Adipocyte (in vitro differentiated cells): ENCODE results near the gene PLA2G1B.

Source experiments
- DNase-seq: peaks from one replicate; pipeline ENCODE4 v3.0.0-alpha.2; 2015; ENCODE audit warnings: low read depth
- H3K27me3 ChIP-seq: replicated peaks from 2 replicates; pipeline ENCODE4 v1.7.0; 2013; ENCODE audit warnings: mild to moderate bottlenecking, low read length, moderate library complexity; ENCODE audit not compliant: control insufficient read depth, insufficient read depth
- H3K36me3 ChIP-seq: 2 replicates; pipeline ENCODE4 v1.7.0; 2013; ENCODE audit warnings: low read length, mild to moderate bottlenecking, moderate library complexity; ENCODE audit not compliant: control insufficient read depth, insufficient read depth, severe bottlenecking
- H3K4me1 ChIP-seq: 2 replicates; pipeline ENCODE4 v1.7.0; 2013; ENCODE audit warnings: mild to moderate bottlenecking, low read length, moderate library complexity; ENCODE audit not compliant: control insufficient read depth, insufficient read depth
- H3K4me3 ChIP-seq: 2 replicates; pipeline ENCODE4 v1.7.0; 2013; ENCODE audit warnings: mild to moderate bottlenecking, low read length, moderate library complexity
- H3K9ac ChIP-seq: 2 replicates; pipeline ENCODE4 v1.7.0; 2013; ENCODE audit warnings: mild to moderate bottlenecking, low read length, moderate library complexity
- H3K9me3 ChIP-seq: 2 replicates; pipeline ENCODE4 v1.7.0; 2013; ENCODE audit warnings: mild to moderate bottlenecking, low read length, moderate library complexity; ENCODE audit not compliant: control insufficient read depth

PLA2G1B gene

DNA sequence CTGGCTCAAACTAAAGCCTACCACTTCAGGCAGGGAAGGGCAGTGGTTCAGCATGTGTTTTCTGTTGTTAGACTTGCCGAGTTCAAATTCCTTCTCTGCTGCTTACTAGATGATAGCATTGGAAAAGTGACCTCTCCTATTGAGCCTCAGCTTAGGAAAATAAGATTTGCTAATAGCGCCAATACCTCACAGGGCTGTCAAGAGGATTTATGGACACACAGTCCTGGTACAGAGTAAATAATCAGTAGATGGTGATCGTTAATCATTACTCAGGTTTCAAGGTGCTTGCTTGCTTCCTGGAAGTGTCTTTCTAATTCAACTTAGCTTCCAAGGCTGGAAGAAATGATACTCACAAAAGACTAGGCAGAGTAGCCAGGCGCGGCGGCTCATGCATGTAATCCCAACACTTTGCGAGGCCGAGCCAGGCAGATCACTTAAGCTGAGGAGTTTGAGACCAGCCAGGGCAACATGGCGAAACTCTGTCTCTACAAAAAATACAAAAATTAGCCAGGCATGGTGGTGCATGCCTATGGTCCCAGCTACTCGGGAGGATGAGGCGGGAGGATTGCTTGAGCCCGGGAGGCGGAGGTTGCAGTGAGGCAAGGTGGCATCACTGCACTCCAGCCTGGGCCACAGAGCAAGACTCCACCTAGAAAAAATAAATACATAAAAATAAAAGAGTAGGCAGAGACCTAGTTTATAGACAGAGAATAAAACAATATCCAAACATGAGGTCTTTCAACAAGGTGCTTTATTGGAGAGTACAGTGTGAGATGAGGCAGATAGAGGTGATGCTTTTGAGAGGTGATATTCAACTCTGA lies 6.0 kb downstream of the PLA2G1B start:
- Histone ChIP-seq H3K9me3 (no peaks in the 10 kb centered on the region), H3K4me1 (peaks cover 6% of the 10 kb centered on the region), H3K9ac (no peak overlapping the region), H3K27me3 (no peaks in the 10 kb centered on the region), H3K4me3 (no peak overlapping the region), H3K36me3 (no peaks in the 10 kb centered on the region)
- no peak for DNase-seq

- H3K4me1 ChIP-seq = peaks cover 7% of the 10 kb centered on the region
- no peaks in the 10 kb centered on the region for H3K9me3 ChIP-seq
- peak overlapping the region; percentile 86 for H3K9ac ChIP-seq
- peak overlapping the region; percentile 95 for H3K4me3 ChIP-seq
- H3K27me3 ChIP-seq = no peaks in the 10 kb centered on the region
- H3K36me3 ChIP-seq = no peaks in the 10 kb centered on the region
- peak; percentile 100 for DNase-seq
Observed at GRCh38 chr12:120317224-120318105, 10.1 kb downstream of the PLA2G1B start.

- Histone ChIP-seq H3K4me1 (peaks cover 7% of the 10 kb centered on the region), H3K9ac (peak overlapping the region; percentile 86), H3K27me3 (no peaks in the 10 kb centered on the region), H3K36me3 (no peaks in the 10 kb centered on the region), H3K4me3 (peak overlapping the region; percentile 95), H3K9me3 (no peaks in the 10 kb centered on the region)
- no peak for DNase-seq
Observed at GRCh38 chr12:120316798-120317223, 10.8 kb downstream of the PLA2G1B start.

- Histone ChIP-seq H3K4me3 (no peak overlapping the region), H3K9me3 (no peaks in the 10 kb centered on the region), H3K4me1 (peaks cover 7% of the 10 kb centered on the region), H3K36me3 (no peaks in the 10 kb centered on the region), H3K27me3 (no peaks in the 10 kb centered on the region), H3K9ac (no peak overlapping the region)
- DNase-seq = no peak
Observed at GRCh38 chr12:120314220-120314619, 13.4 kb downstream of the PLA2G1B start.

- peak; percentile 98 for DNase-seq
Observed at GRCh38 chr12:120301962-120302815, 25.4 kb downstream of the PLA2G1B start, which contains the start of gene SIRT4. Gene SIRT4 (plus strand): TSS chr12:120302321. CDS start chr12:120303562, 1,241 bp downstream.

GRCh38 chr12:120292661-120293531 lies 34.7 kb downstream of the PLA2G1B start, which contains the start of gene RNU4-1:
Gene RNU4-1 (minus strand): TSS chr12:120293237.
- DNase-seq = peak; percentile 92
- peak within 1 kb of the TSS; percentile 98 for H3K9ac ChIP-seq
- peak within 1 kb of the TSS; percentile 84 for H3K4me3 ChIP-seq
- no peaks in the 10 kb centered on the region for H3K9me3 ChIP-seq
- H3K36me3 ChIP-seq = no peaks in the 10 kb centered on the region
- no peaks in the 10 kb centered on the region for H3K27me3 ChIP-seq
- peaks cover 7% of the 10 kb centered on the region for H3K4me1 ChIP-seq

More at GRCh38 chr12:120301962-120302815, 25.4 kb downstream of the PLA2G1B start, which contains the start of gene SIRT4:
- Histone ChIP-seq H3K27me3 (no peaks in the 10 kb centered on the region), H3K4me3 (peak within 1 kb of the TSS; percentile 90), H3K4me1 (peaks cover 2% of the 10 kb centered on the region), H3K9ac (peak within 1 kb of the TSS; percentile 94), H3K36me3 (no peaks in the 10 kb centered on the region), H3K9me3 (no peaks in the 10 kb centered on the region)

GRCh38 chr12:120292411-120292660 lies 35.2 kb downstream of the PLA2G1B start:
- H3K36me3 ChIP-seq = no peaks in the 10 kb centered on the region

GRCh38 chr12:120290609-120291305 lies 36.8 kb downstream of the PLA2G1B start:
- H3K9me3 ChIP-seq = no peaks in the 10 kb centered on the region
- DNase-seq = peak; percentile 24
- peak overlapping the region; percentile 98 for H3K9ac ChIP-seq
- H3K27me3 ChIP-seq = no peaks in the 10 kb centered on the region
- peak overlapping the region; percentile 63 for H3K4me3 ChIP-seq
- no peaks in the 10 kb centered on the region for H3K36me3 ChIP-seq
- H3K4me1 ChIP-seq = peaks cover 12% of the 10 kb centered on the region

More at GRCh38 chr12:120292411-120292660, 35.2 kb downstream of the PLA2G1B start:
- Histone ChIP-seq H3K9me3 (no peaks in the 10 kb centered on the region), H3K9ac (peak overlapping the region; percentile 98), H3K4me3 (peak overlapping the region; percentile 84), H3K27me3 (no peaks in the 10 kb centered on the region), H3K4me1 (peaks cover 7% of the 10 kb centered on the region)
- no peak for DNase-seq

GRCh38 chr12:120287491-120287890 lies 40.1 kb downstream of the PLA2G1B start:
- Histone ChIP-seq H3K36me3 (no peaks in the 10 kb centered on the region), H3K4me1 (peaks cover 12% of the 10 kb centered on the region), H3K27me3 (no peaks in the 10 kb centered on the region), H3K9ac (no peak overlapping the region), H3K4me3 (no peak overlapping the region), H3K9me3 (no peaks in the 10 kb centered on the region)
- DNase-seq = no peak
